ENCODE results near the gene SLC34A3. TPM values are rescaled to one million over a fixed set of nuclear protein-coding genes. Genes with fewer than 3 reads are reported as not detected.

Gene SLC34A3
- total and polyA plus RNA-seq, 2 donors (not counting 1 experiment from before 2014, with no cell fraction given) = not detected

- Mint-ChIP-seq H3K9me3 (ENCODE audit: insufficient read depth) (no peaks in the 10 kb centered on the region), H3K4me1 (peaks cover 25% of the 10 kb centered on the region), H3K4me3 (peak overlapping the region; percentile 77), H3K27ac (peak overlapping the region; percentile 80), H3K27me3 (no peaks in the 10 kb centered on the region)
- H3K9me3 ChIP-seq (ENCODE audit: control extremely low read depth in 1 of 3, control insufficient read depth in 2 of 3, insufficient read depth in 1 of 3, low read length in 2 of 3) = no peaks in the 10 kb centered on the region
- peaks cover 0 to 5% of the 10 kb centered on the region in 2 experiments for H3K36me3 ChIP-seq (replicated peaks in 1 of 2; ENCODE audit: control extremely low read depth in 1 of 2, control insufficient read depth in 1 of 2, extremely low read depth in 1 of 2, insufficient read depth in 2 of 2, low read length in 1 of 2)
- H3K4me3 ChIP-seq (ENCODE audit: control extremely low read depth in 1 of 5, extremely low read depth in 1 of 5, insufficient read depth in 1 of 5, low read depth in 2 of 5, low read length in 4 of 5) = peak overlapping the region in 3 of 5 experiments; percentile 18 to 33 (median 29)
- peak; percentile 33 for DNase-seq
- TF ChIP-seq EZH2 (IDR thresholded peaks at IDR 0.05; ENCODE audit: borderline replicate concordance, insufficient read depth, low read depth, low read length, poor library complexity, severe bottlenecking) = no peak
- TF ChIP-seq, protein P1, sequence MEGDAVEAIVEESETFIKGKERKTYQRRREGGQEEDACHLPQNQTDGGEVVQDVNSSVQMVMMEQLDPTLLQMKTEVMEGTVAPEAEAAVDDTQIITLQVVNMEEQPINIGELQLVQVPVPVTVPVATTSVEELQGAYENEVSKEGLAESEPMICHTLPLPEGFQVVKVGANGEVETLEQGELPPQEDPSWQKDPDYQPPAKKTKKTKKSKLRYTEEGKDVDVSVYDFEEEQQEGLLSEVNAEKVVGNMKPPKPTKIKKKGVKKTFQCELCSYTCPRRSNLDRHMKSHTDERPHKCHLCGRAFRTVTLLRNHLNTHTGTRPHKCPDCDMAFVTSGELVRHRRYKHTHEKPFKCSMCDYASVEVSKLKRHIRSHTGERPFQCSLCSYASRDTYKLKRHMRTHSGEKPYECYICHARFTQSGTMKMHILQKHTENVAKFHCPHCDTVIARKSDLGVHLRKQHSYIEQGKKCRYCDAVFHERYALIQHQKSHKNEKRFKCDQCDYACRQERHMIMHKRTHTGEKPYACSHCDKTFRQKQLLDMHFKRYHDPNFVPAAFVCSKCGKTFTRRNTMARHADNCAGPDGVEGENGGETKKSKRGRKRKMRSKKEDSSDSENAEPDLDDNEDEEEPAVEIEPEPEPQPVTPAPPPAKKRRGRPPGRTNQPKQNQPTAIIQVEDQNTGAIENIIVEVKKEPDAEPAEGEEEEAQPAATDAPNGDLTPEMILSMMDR (IDR thresholded peaks at IDR 0.05) = no peak
- H3K27ac ChIP-seq (ENCODE audit: low read length in 2 of 2) = no peak overlapping the region
- ChIA-PET POLR2A (interaction anchor here (0.6 to 2.0 kb wide), 2 partner anchors 11 to 75 kb away, joined by 3 to 18 read pairs; partner anchors contain the start of genes ANAPC2 and SSNA1), CTCF (interaction anchor here (1.5 kb wide), 1 partner anchor 11 kb away, joined by 7 read pairs; the partner anchor contains the start of genes ANAPC2 and SSNA1)
- peaks cover 80% of the 10 kb centered on the region for H3K79me2 ChIP-seq (ENCODE audit: control insufficient read depth, insufficient read depth, low read length)
- intact Hi-C loops (cut with micrococcal nuclease) = loop anchor here (1.0 to 10.0 kb wide), 8 partner anchors 11 to 315 kb away; partner anchors contain the start of genes ANAPC2, NELFB, SAPCD2 and SSNA1
- ATAC-seq (ENCODE audit: low read depth) = no peak
- peak overlapping the region; percentile 96 for H3K4me2 ChIP-seq (replicated peaks; ENCODE audit: low read depth, low read length, poor library complexity, severe bottlenecking)
- peaks cover 44% of the 10 kb centered on the region for H4K20me1 ChIP-seq (ENCODE audit: control insufficient read depth, insufficient read depth, low read length, poor library complexity, severe bottlenecking)
- H3K9ac ChIP-seq (ENCODE audit: low read length) = no peak overlapping the region
- WGBS (ENCODE audit: insufficient coverage) = 37% methylated on average over 45 of the region's 51 CpGs
- peaks cover 26 to 35% of the 10 kb centered on the region in 2 donors for H3K4me1 ChIP-seq (ENCODE audit: control insufficient read depth in 2 of 2, insufficient read depth in 2 of 2, low read length in 2 of 2)
- no peak overlapping the region for H2AFZ ChIP-seq (ENCODE audit: insufficient read depth, low read depth, low read length, poor library complexity, severe bottlenecking)
- peaks cover 0 to 6% (median 0%) of the 10 kb centered on the region in 4 experiments for H3K27me3 ChIP-seq (replicated peaks in 1 of 4; ENCODE audit: control extremely low read depth in 1 of 4, control insufficient read depth in 3 of 4, insufficient read depth in 4 of 4, low read length in 3 of 4)
Observed at GRCh38 chr9:137199411-137200121, 31.1 kb upstream of the SLC34A3 start.

All from B cell (primary cell).